Cardiac atrium fibroblast (primary cell): ENCODE data around the gene WDR59. TPM values are rescaled to one million over a fixed set of nuclear protein-coding genes. Genes with fewer than 3 reads are reported as not detected.

Source experiments
- total RNA-seq: library from RNA; depleted of rRNA; stranded (reverse); fragments of >200 nt; gene quantifications from 2 replicates; pipeline ENCODE4 v1.2.3, GENCODE V29; 2015

Gene WDR59, protein sequence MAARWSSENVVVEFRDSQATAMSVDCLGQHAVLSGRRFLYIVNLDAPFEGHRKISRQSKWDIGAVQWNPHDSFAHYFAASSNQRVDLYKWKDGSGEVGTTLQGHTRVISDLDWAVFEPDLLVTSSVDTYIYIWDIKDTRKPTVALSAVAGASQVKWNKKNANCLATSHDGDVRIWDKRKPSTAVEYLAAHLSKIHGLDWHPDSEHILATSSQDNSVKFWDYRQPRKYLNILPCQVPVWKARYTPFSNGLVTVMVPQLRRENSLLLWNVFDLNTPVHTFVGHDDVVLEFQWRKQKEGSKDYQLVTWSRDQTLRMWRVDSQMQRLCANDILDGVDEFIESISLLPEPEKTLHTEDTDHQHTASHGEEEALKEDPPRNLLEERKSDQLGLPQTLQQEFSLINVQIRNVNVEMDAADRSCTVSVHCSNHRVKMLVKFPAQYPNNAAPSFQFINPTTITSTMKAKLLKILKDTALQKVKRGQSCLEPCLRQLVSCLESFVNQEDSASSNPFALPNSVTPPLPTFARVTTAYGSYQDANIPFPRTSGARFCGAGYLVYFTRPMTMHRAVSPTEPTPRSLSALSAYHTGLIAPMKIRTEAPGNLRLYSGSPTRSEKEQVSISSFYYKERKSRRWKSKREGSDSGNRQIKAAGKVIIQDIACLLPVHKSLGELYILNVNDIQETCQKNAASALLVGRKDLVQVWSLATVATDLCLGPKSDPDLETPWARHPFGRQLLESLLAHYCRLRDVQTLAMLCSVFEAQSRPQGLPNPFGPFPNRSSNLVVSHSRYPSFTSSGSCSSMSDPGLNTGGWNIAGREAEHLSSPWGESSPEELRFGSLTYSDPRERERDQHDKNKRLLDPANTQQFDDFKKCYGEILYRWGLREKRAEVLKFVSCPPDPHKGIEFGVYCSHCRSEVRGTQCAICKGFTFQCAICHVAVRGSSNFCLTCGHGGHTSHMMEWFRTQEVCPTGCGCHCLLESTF
- 11.5 and 28.5 TPM in 2 replicates for total RNA-seq

DNA sequence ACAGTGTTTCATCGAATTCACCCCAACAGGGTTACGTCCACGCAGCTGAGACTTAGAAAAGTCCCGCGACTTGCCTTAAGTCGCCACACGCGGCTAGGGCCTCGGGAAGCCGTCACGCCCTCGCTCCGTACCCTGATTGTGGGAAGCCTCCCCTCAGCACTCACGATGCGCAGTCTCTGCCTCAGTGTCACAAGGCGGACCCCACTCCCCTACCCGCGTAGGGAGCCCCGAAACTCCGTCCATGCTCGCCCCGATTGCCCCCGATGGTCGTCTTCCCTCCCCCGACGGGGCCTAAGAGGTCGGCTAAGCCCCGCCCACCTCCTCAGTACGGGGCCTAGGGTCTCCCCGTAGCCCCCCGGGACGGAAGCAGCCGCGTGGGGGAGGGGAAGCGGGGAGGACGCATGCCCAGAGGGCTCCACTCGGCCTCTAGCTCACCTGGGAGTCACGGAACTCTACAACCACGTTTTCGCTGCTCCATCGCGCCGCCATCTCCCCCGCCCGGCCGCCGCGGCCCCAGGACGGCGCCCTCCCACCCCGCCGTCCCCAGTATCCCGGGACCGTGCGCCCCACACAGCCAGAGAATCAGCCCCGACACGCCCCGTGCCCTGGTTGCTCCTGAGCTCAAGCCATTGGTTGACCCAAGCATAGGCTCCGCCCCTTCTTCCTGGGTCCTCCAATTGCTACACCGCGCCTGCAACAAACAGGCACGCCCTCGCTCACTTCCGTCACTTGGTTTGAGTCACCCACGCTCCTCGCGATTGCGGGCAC lies at the start of gene WDR59:
Gene WDR59 (minus strand): TSS at position 595 of the 768 bp plus-strand sequence. CDS start 106 bp downstream, at position 489.

DNA sequence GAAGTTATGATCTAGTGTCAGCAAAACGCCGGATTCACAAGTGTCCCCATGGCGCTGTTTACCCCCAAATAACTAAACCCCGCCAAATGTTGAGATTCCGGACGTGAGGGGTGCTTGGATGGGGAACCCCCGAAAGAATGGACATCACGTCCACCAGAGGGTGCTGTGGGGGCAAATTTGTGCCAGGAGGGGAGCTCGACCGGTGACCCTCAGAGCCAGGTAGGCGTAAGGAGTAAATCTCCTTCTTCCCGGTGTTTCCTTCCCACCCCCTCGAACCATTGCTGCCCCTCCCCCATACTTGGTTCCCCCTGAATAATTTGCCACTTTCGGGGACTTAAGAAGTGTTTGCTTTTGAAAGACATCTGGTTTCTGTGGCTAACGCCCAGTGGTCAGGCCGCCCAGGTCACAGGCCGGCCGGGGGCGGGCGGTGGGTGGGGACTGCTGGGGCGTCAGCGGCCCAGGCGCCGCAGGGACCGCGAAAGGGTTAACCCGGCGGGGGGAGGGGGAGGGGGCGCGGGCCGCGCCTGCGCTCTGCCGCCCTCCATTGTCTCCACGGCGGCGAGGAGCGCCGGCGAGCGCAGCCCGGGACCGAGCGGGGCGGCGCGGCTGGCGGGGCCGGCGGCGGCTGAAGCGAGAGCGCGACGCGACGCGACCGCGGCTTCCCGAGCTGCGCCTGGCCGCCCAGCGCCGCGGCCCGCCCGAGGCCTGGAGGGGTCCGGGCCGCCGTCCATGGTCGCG lies 13.7 kb upstream of the WDR59 start, which contains the start of gene ZNRF1:
Gene ZNRF1 (plus strand): TSS at position 544 of the 738 bp plus-strand sequence. CDS start 648 bp downstream, outside the sequence.

Other genes starting within 250 kb of the WDR59 start
- gene FA2H, start 210.3 kb downstream of the WDR59 start, total RNA-seq = not detected in 2 replicates
- gene ZNRF1, start 13.9 kb upstream of the WDR59 start, total RNA-seq = 16.6 and 22.8 TPM in 2 replicates
- 1.9 and 5.4 TPM in 2 replicates for gene LDHD, start 131.7 kb upstream of the WDR59 start, total RNA-seq
- gene ZFP1, start 163.4 kb upstream of the WDR59 start, total RNA-seq = 6.2 and 7.4 TPM in 2 replicates
- not detected in 2 replicates for gene CTRB2, start 222.0 kb upstream of the WDR59 start, total RNA-seq
- gene CTRB1, start 233.9 kb upstream of the WDR59 start, total RNA-seq = not detected in 2 replicates